ENCODE measurements around the gene RNF138.
"Not testable (repeated sequence)": the region's sequence is repeated elsewhere in the genome, so short reads cannot be mapped to it uniquely, and the experiment has no call there.

The RNF138 gene

GRCh38 chr18:32176745-32177144 is 85.1 kb downstream of the RNF138 start:
- not testable (repeated sequence) for DNase-seq

DNA sequence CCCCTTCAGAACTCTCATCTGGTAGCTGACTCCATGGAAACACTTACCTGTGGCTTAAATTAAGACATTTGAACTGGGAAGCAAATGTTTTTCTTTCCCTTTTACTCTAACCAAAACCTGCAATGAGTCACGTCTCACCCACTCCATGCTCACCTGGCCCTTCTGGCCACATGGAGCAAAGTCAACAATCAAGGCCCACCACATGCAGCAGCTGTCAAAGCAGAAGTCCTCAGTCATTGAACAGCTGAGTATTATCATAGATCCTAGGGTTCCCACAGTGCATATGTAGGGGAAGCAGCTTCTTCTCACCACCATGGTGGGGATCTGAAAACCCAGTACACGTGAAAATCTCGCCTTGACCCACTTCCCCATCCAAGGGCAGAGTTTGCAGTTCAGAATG is 85.9 kb downstream of the RNF138 start:
- no peak for DNase-seq
